ENCODE measurements around the gene SIGLEC8. TPM values are rescaled to one million over a fixed set of nuclear protein-coding genes. Genes with fewer than 3 reads are reported as not detected.
"Not testable (repeated sequence)": the region's sequence is repeated elsewhere in the genome, so short reads cannot be mapped to it uniquely, and the experiment has no call there.

Gene SIGLEC8
- total RNA-seq, 3 donors from 2014 or later, result not detected

DNA sequence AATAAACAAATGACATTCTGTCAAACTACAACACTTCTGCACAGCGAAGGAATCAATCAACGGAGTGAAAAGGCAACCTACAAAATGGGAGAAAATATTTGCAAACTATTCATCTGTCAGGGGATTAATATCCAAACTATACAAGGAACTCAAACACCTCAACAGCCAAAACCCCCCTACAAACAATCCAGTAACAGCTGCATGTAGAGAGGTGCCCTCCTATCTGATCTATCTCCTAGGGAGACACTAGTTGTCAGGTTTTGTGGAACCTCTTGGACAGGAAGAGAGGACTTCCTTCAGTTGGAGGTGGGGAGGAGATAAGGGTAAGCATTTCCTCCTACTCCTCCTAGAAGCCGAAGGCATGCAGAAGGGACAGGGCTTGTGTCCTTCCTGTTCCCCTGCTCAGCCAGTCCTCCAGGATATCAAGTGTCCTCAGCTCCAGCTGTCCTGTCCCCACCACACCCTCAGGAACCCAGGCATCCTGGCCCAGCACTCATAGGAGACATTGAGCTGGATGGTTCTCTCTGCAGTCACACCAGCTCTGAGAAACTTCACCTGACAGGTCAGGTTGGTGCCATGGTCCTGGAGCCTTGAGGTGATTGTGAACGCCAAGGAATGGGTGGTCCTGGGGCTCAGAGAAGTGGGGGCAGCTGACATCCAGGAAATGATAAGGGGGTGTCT, 9.8 kb upstream of the SIGLEC8 start:
- no peaks in the 10 kb centered on the region for H3K9me3 Mint-ChIP-seq
- H3K4me1 Mint-ChIP-seq (ENCODE audit: low read depth), result peaks cover 32% of the 10 kb centered on the region
- H3K4me3 Mint-ChIP-seq, result no peak overlapping the region
- H3K27me3 Mint-ChIP-seq (ENCODE audit: low read depth), result peaks cover 16% of the 10 kb centered on the region
- ATAC-seq, result no peak
- DNase-seq, result no peak
- H3K36me3 Mint-ChIP-seq (ENCODE audit: insufficient read depth), result no peaks in the 10 kb centered on the region

DNA sequence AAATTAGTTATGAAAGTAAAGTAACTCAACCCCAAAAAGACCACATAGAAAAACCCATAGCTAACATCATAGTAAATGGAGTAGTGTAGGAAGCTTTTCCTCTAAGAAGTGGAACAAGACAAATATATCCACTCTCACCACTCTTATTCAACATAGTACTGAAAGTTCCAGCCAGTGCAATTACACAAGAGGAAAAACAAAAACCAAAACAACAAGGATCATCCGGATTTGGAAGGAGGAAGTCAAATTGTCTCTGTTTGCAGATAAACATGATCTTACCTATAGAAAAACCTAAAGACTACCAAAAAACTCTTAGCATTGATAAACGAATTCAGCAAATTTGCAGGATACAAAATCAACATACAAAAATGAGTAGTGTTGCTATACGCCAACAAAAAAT, 8.5 kb upstream of the SIGLEC8 start:
- Mint-ChIP-seq H3K27me3 (ENCODE audit: low read depth) (peaks cover 24% of the 10 kb centered on the region), H3K36me3 (ENCODE audit: insufficient read depth) (no peaks in the 10 kb centered on the region), H3K4me3 (no peak overlapping the region), H3K4me1 (ENCODE audit: low read depth) (peaks cover 24% of the 10 kb centered on the region), H3K9me3 (no peaks in the 10 kb centered on the region)
- DNase-seq, result no peak
- no peak for ATAC-seq

DNA sequence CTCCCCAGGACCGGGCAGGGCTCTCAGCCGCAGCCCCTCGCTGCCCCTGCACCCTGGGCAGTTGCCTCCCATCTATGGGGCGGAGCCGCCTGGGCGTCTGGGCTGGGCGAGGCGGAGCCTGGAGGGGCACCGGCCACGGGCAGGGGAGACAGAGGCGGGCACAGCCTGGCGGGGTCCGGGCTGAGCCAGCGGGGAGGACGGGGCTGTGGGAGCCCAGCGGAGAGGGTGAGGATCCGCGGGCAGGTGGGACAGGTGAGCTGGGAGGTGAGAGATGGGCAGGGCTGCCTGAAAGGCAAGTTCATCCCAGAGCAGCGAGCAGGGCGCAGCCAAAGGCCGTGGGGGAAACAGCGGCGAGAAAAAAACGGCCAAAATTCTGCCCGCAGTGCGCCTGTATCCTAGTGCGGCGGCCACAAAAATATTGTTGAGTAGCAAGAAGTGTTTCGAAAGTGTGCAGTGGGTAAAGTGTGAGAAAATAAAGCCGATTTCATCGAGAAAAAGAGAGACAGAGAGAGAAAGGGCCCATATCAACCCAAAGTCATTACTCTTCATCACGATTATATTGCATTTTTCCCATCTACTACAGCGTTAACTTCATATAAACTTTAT, 5.8 kb upstream of the SIGLEC8 start:
- peaks cover 31% of the 10 kb centered on the region for H3K27me3 Mint-ChIP-seq (ENCODE audit: low read depth)
- H3K9me3 Mint-ChIP-seq; H3K36me3 Mint-ChIP-seq (ENCODE audit: insufficient read depth); DNase-seq: not testable (repeated sequence)
- peak overlapping the region; percentile 38 for H3K4me3 Mint-ChIP-seq
- peaks cover 21% of the 10 kb centered on the region for H3K4me1 Mint-ChIP-seq (ENCODE audit: low read depth)
- peak; percentile 37 to 63 for ATAC-seq

DNA sequence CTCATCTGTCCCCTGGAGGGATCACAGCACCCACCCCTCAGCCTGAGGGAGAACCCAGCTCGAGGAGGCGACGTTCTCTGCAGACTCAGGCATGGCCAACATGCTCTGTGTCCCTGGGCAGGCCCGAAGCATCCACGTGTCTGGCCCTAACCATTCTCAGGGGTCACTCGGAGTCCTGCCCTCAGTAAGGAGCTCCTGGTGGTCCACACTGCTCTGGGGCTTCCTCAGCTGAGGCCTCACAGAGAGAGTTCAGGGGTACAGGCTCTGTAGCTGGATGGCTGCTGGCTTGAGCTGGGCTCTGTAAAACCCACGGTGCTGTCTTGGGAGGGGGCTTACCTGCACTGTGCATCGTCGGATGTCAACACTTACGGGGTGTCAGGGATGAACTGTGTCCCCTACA, 4.4 kb upstream of the SIGLEC8 start:
- Mint-ChIP-seq H3K4me3 (no peak overlapping the region), H3K4me1 (ENCODE audit: low read depth) (peaks cover 15% of the 10 kb centered on the region), H3K36me3 (ENCODE audit: insufficient read depth) (no peaks in the 10 kb centered on the region), H3K27me3 (ENCODE audit: low read depth) (peaks cover 31% of the 10 kb centered on the region), H3K9me3 (no peaks in the 10 kb centered on the region)
- ATAC-seq (no peak), DNase-seq (no peak)

GRCh38 chr19:51462276-51462675, 4.0 kb upstream of the SIGLEC8 start:
- peaks cover 31% of the 10 kb centered on the region for H3K27me3 Mint-ChIP-seq (ENCODE audit: low read depth)

DNA sequence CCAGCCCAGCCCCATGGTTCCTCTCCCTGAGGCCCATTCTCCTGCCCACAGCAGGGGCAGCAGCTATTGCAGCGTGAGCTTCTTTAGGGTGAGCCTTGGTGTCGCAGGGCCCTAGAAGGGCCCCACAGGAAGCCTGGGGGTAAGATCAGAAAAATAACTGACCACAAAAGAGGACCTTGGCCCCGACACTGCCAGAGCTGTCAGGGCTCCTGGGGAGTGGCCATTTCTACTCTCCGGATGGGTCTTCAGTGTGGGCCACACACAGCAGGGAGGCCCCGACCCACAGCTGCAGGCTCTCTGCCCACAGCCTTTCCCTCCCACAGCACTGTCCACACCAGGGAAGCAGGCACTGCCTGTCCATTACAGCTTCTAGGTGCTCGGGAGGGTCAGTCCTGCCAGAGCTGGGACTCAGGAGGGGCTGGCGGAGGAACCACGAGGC, 3.5 kb upstream of the SIGLEC8 start:
- ATAC-seq (no peak), DNase-seq (no peak)
- no peak overlapping the region for H3K4me3 Mint-ChIP-seq
- no peaks in the 10 kb centered on the region for H3K9me3 Mint-ChIP-seq
- peaks cover 13% of the 10 kb centered on the region for H3K4me1 Mint-ChIP-seq (ENCODE audit: low read depth)
- peaks cover 31% of the 10 kb centered on the region for H3K27me3 Mint-ChIP-seq (ENCODE audit: low read depth)
- no peaks in the 10 kb centered on the region for H3K36me3 Mint-ChIP-seq (ENCODE audit: insufficient read depth)

More at GRCh38 chr19:51462276-51462675, 4.0 kb upstream of the SIGLEC8 start:
- H3K36me3 Mint-ChIP-seq (ENCODE audit: insufficient read depth), result no peaks in the 10 kb centered on the region
- DNase-seq (peak; percentile 3), ATAC-seq (peak in 1 of 2 donors; percentile 29)
- peaks cover 13% of the 10 kb centered on the region for H3K4me1 Mint-ChIP-seq (ENCODE audit: low read depth)
- no peak overlapping the region for H3K4me3 Mint-ChIP-seq
- no peaks in the 10 kb centered on the region for H3K9me3 Mint-ChIP-seq

GRCh38 chr19:51460164-51460992, 2.1 kb upstream of the SIGLEC8 start:
- Mint-ChIP-seq H3K9me3 (no peaks in the 10 kb centered on the region), H3K27me3 (ENCODE audit: low read depth) (peaks cover 35% of the 10 kb centered on the region), H3K4me3 (no peak overlapping the region), H3K4me1 (ENCODE audit: low read depth) (peaks cover 9% of the 10 kb centered on the region), H3K36me3 (ENCODE audit: insufficient read depth) (no peaks in the 10 kb centered on the region)
- no peak for DNase-seq
- no peak for ATAC-seq

- no peak for DNase-seq
- peaks cover 28% of the 10 kb centered on the region for H3K27me3 Mint-ChIP-seq (ENCODE audit: low read depth)
- ATAC-seq, result no peak
- no peaks in the 10 kb centered on the region for H3K9me3 Mint-ChIP-seq
- H3K36me3 Mint-ChIP-seq (ENCODE audit: insufficient read depth), result no peaks in the 10 kb centered on the region
- H3K4me1 Mint-ChIP-seq (ENCODE audit: low read depth), result peaks cover 7% of the 10 kb centered on the region
- H3K4me3 Mint-ChIP-seq, result no peak overlapping the region
These were observed 748 bp upstream of the SIGLEC8 start for GRCh38 chr19:51458899-51459505.

GRCh38 chr19:51457351-51458013, 772 bp downstream of the SIGLEC8 start:
- no peaks in the 10 kb centered on the region for H3K4me1 Mint-ChIP-seq (ENCODE audit: low read depth)
- H3K9me3 Mint-ChIP-seq, result no peaks in the 10 kb centered on the region
- no peak overlapping the region for H3K4me3 Mint-ChIP-seq
- ATAC-seq (no peak), DNase-seq (no peak)
- peaks cover 18% of the 10 kb centered on the region for H3K27me3 Mint-ChIP-seq (ENCODE audit: low read depth)
- no peaks in the 10 kb centered on the region for H3K36me3 Mint-ChIP-seq (ENCODE audit: insufficient read depth)

- DNase-seq (no peak), ATAC-seq (no peak)
- no peaks in the 10 kb centered on the region for H3K36me3 Mint-ChIP-seq (ENCODE audit: insufficient read depth)
- no peaks in the 10 kb centered on the region for H3K4me1 Mint-ChIP-seq (ENCODE audit: low read depth)
- H3K9me3 Mint-ChIP-seq, result no peaks in the 10 kb centered on the region
- no peak overlapping the region for H3K4me3 Mint-ChIP-seq
- H3K27me3 Mint-ChIP-seq (ENCODE audit: low read depth), result peaks cover 13% of the 10 kb centered on the region
These were observed 1.5 kb downstream of the SIGLEC8 start for GRCh38 chr19:51456541-51457290.

DNA sequence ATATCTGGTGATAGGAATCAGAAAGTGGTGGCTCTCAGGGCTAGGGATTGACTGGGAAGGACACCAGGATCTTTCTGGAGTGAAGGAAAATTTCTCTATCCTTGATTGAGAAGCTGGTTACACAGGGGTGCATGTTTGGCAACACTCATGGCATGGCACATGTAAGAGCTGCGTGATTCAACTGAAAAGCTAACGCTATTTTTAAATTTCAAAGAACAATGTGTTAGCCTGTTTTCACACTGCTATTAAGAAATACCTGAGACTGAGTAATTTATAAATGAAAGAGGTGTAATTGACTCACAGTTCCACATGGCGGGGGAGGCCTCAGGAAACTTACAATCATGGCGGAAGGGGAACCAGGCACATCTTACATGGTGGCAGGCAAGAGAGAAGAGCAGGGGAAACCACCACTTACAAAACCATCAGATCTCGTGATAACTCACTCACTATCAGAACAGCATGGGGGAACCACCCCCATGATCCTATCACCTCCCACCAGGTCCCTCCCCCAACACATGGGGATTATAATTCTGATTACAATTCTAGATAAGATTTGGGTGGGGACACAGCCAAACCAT, 7.4 kb downstream of the SIGLEC8 start:
- Mint-ChIP-seq H3K27me3 (ENCODE audit: low read depth) (peaks cover 2% of the 10 kb centered on the region), H3K4me1 (ENCODE audit: low read depth) (peaks cover 35% of the 10 kb centered on the region), H3K4me3 (no peak overlapping the region), H3K9me3 (peaks cover 13% of the 10 kb centered on the region), H3K36me3 (ENCODE audit: insufficient read depth) (peaks cover 3% of the 10 kb centered on the region)
- peak; percentile 62 to 65 for ATAC-seq
- no peak for DNase-seq

DNA sequence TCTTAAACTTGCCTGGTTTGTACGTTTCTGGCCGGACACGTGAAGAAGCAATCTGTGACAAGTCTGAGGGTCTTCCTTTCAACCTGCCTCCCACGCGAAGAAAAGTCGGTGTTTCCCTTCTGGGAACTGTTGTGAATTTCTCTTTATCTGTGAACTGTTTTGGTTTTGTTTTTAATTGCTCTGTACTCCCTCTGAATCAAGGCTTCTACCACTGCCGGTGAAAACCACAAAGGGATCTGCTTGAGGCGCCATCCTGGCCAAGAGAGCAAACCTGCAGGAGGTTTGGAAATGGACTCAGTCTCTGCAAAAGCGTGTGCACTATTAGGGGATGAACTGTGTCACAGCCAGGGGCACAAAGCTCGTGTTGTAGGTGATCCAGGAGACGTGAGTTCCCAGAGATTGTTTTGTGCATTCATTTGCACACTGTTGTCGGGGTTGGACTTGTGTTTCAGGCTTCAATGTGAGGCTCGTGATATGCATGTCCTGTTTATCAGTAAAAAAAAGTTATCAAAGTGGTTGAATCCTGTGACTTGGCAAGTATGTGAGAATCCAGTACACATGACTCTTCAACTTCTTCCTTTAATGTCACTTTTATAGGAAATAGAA, 9.7 kb downstream of the SIGLEC8 start:
- Mint-ChIP-seq H3K27me3 (ENCODE audit: low read depth) (no peaks in the 10 kb centered on the region), H3K36me3 (ENCODE audit: insufficient read depth) (peaks cover 3% of the 10 kb centered on the region), H3K4me3 (peak overlapping the region; percentile 39), H3K4me1 (ENCODE audit: low read depth) (peaks cover 41% of the 10 kb centered on the region), H3K9me3 (peaks cover 13% of the 10 kb centered on the region)
- ATAC-seq (peak; percentile 82 to 83), DNase-seq (peak; percentile 25)

GRCh38 chr19:51448011-51448410, 10.2 kb downstream of the SIGLEC8 start:
- peak overlapping the region; percentile 39 for H3K4me3 Mint-ChIP-seq

More at GRCh38 chr19:51448011-51448410, 10.2 kb downstream of the SIGLEC8 start:
- H3K27me3 Mint-ChIP-seq (ENCODE audit: low read depth), result no peaks in the 10 kb centered on the region
- DNase-seq (no peak), ATAC-seq (no peak)
- H3K9me3 Mint-ChIP-seq, result peaks cover 13% of the 10 kb centered on the region
- peaks cover 3% of the 10 kb centered on the region for H3K36me3 Mint-ChIP-seq (ENCODE audit: insufficient read depth)
- peaks cover 45% of the 10 kb centered on the region for H3K4me1 Mint-ChIP-seq (ENCODE audit: low read depth)

Data from activated T-cell treated with anti-CD3 and anti-CD28 coated beads, Interleukin-2, amount 50 U/mL, for 4 hours (primary cell).